GM21576 (cell line): Measurements from ENCODE around the gene PLEKHB1.
"Not testable (repeated sequence)": the region's sequence is repeated elsewhere in the genome, so short reads cannot be mapped to it uniquely, and the experiment has no call there.

ENCODE experiments used
- ATAC-seq: cut with Tn5 transposase; IDR thresholded peaks from one replicate; pipeline ENCODE4 v1.9.1; 2021; ENCODE audit warnings: mild to moderate bottlenecking, moderate library complexity; ENCODE audit not compliant: unreplicated experiment

The PLEKHB1 gene

DNA sequence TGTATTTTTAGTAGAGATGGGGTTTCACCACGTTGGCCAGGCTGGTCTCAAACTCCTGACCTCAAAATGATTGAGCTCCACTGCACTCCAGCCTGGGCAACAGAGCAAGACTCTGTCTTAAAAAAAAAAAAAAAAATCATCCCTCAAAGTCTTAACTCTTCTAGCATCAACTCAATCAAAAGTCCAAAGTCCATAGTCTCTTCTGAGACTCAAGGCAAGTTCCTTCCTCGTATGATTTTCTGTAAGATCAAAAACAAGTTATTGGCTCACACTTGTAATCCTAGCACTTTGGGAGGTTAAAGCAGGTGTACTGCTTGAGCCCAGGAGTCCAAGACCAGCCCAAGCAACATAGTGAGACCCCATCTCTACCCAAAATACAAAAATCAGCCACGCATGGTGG lies 24.4 kb downstream of the PLEKHB1 start:
- ATAC-seq, result no peak

- ATAC-seq, result no peak
Observed at GRCh38 chr11:73671701-73672100, 25.3 kb downstream of the PLEKHB1 start.

- ATAC-seq, result not testable (repeated sequence)
Observed at GRCh38 chr11:73676552-73676951, 30.2 kb downstream of the PLEKHB1 start.

DNA sequence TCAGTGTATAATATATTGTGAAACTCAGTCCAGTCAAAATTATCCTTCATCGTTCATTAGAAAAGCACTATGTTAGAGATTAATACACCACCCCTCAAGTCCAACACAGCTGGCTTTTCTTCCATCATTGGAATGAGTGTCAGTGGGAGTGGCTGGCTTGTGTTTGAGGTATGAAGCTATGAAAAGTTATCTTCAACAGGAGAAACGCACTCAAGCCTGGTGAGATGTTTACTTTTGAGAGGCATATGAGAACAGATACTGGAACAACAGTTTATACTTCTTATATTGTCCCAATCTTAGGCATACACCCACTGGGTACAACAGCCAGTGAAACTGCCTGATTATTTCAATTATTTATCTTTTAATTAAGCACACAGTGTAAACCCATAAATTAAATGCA lies 34.3 kb downstream of the PLEKHB1 start:
- ATAC-seq, result no peak

- no peak for ATAC-seq
Observed at GRCh38 chr11:73693899-73694525, 47.6 kb downstream of the PLEKHB1 start.

DNA sequence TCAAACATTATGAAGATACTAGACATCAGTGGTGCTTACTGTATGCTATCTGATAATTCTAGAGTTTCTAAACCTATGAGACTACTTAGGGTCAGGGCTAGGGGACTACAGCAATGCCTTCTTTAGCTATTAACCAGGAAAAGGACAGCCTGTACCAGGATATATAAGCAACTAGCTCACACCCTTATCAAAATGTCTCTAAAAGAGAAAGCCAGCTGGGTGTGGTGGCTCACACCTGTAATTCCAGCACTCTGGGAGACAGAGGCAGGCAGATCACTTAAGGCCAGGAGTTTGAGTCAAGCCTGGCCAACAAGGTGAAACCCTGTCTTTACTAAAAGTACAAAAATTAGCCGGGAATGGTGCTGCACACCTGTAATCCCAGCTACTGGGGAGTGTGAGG lies 58.7 kb downstream of the PLEKHB1 start:
- ATAC-seq, result no peak

DNA sequence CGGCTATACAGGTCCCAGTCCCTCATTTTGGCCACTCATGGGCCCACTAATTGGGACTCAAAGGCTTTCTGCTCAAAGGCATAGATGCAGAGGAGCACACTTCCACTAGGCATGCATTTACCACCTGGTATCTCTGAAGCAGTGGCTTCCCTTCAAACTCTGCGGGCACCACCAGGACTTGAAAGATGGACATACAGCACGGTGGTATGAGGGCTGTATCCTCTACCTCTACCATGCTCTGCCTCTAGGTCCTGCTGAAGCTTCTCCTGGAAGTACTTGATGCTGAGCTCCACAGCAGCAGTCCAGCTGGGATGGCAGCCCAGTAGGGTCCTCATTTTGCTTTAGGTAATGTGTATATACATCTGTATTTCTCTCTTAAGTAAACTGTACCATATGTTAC lies 64.6 kb downstream of the PLEKHB1 start:
- ATAC-seq, result no peak
